NCI-H82 treated with DMSO at 0.1 percent for 48 hours (cell line): ENCODE results near the gene PODN.
A peak's percentile ranks its signal among the peaks of the same experiment; 100 is the strongest.

Source experiments
- DNase-seq: peaks from one replicate; lab custom pipeline; 2025; ENCODE audit not compliant: unreplicated experiment; lab: John Stamatoyannopoulos, UW

Gene PODN

DNA sequence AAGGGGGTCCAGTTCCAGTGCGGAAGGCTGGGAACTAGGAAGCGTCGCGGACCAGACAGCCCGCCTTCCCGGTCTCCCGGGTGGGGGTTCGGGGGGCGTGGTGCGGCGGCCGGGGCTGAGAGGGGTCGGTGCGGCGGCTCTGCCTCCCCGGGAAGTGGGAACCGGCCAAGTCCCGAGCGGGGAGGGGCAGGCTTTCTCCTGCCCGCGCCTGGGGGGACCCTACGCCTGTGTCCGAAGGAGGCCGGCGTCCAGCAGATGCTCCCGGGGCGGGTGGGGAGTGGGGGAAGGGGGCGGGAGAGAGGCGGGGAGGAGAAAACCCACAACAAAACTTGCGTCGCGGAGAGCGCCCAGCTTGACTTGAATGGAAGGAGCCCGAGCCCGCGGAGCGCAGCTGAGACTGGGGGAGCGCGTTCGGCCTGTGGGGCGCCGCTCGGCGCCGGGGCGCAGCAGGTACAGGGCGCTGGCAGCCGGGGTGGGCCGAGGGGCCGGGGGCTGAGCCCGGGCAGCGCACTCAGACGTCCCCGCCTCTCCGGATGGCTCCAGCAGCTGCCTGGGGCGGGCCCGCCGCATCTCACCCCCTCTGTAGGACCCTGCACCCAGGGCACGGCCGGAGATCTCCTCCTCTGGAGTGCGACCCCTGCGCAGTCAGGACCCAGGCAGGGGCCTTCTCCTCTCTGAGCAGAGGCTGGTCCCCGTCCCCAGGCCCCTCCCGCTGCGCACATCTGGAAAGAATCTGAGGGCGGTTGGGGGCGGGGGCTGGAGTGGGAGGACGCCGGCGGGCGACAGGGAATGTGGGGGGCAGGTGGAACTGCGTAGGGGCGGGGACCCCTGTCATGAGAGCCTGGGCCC, at the start of gene PODN:
PODN (plus strand) TSS at position 355 of the 849 bp plus-strand sequence. CDS start 7,643 bp downstream, outside the sequence.
- DNase-seq, result no peak

GRCh38 chr1:53014791-53015507, 47.1 kb upstream of the PODN start:
- peak; percentile 58 for DNase-seq

DNA sequence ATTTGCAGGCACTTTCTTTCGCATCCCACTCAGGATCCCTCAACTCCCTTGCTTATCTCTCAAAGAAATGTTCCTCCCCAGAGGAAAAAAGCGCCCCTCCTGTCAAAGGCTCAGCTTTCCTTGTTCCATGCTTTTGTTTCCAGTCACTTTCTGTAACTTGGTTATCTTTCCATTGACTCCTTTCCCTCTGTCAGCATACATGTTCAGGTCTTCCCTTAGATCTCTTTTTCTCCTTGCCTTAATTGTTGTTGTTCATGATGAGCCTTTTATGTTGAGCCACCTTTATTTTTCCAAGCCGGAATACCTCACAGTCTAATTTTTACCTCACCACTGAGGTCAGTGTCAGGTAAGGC, 46.5 kb upstream of the PODN start:
- no peak for DNase-seq

- DNase-seq, result no peak
Measured at GRCh38 chr1:53016705-53017104, 45.3 kb upstream of the PODN start.

GRCh38 chr1:53020588-53020987, 41.4 kb upstream of the PODN start:
- no peak for DNase-seq

- DNase-seq, result no peak
Measured at GRCh38 chr1:53022179-53022578, 39.8 kb upstream of the PODN start.

- DNase-seq, result no peak
Measured at GRCh38 chr1:53023546-53023945, 38.5 kb upstream of the PODN start.

DNA sequence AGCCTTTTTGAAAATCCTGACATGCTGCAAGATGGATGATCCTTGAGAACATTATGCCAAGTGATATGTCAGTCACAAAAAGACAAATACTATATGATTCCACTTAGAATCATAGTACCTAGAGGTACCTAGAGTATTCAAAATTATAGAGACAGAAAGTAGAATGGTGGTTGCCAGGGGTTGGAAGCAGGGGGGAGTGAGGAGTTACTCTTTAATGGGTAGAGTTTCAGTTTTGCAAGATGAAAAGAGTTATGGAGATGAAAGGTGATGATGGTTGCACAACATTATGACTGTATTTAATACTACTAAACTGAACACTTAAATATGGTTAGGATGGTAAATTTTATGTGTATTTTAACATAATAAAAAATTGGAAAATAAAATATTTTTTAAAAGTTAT, 37.9 kb upstream of the PODN start:
- no peak for DNase-seq

DNA sequence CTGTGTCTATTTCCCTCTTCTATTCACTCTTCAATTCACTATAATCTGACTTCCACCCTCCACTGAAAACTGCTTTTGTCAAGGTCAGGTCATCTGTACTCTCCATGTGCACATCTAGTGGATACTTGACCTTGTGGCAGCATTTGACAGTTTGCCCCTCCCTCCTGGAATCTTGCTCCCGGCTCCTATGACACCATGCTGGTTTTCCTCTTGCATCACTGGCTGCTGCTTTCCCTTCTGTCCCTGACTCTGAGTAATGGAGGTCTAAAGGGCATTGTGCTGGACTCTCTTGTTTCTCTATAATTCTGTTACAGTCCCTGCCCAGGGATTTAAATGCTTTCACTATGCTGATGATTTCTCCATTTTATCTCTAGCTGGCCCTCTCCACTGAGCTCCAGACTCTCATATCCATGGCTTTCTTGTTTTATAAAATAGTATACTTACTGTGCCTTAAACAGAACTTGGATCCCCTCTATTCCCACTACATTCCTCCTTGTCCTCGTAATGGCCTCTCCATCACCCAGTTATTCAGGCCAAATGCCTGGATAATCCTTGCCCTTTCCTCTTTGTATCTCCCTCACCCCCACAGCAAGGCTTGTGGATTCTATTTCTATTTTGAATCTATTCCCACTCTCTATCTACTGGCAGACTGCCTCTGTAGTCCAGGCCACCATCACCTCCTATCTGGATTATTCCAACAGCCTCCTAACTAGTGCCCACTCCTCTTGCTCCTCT, 36.8 kb upstream of the PODN start:
- no peak for DNase-seq

DNA sequence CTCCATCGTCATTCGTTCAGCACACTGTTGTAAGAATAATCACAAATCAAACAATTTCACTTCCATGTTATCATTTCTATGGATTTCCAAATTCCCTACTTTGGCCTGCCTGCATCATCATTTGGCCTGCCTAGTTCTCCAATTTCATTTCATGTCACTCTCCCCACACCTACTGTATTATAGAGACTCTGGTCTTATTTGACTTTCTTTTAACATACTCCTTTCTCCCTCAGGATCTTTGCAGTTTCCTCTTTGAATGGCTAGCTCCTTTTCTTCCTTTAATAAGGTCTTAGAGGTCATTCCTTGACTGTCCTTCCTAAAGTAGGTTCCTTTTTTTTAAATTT, 36.3 kb upstream of the PODN start:
- no peak for DNase-seq

DNA sequence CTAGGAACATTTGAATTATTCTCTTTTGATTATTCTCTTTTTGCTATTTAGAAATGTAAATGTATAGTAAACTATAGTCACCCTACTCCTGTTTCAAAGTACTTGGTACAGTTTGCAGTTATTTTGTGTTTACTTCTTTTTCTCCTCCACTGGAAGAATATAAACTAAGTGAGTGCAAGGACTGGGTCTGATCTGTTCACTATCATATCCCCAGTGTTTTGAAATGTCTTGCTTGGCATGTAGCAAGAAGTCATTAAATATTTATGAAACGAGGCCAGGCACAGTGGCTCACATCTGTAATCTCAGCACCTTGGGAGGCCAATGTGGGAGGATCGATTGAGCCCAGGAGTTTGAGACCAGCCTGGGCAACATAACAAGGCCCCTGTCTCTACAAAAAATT, 35.8 kb upstream of the PODN start:
- no peak for DNase-seq

DNA sequence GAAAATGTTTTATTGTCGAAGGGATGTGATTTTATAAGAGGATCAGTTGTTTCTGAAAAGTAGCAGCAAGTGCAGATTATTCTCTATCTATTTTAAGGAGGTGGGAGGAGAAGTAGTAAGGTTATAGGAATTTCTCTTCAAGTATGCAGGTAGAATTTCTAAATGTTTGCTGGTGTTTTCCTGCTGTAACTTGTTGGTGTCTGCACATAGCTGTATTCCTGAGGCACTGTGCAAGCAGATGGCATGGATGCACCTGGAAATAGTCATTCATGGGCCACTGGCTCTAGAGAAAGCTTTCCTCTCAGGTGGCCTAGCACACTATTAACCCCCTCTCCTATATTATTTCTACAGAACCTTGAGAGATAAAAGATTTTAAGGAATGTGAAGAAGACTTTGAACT, 30.3 kb upstream of the PODN start:
- DNase-seq, result no peak

GRCh38 chr1:53037159-53037558, 24.9 kb upstream of the PODN start:
- DNase-seq, result no peak

- DNase-seq, result no peak
Measured at GRCh38 chr1:53038566-53038965, 23.4 kb upstream of the PODN start.

- no peak for DNase-seq
Measured at GRCh38 chr1:53043271-53043670, 18.7 kb upstream of the PODN start.

DNA sequence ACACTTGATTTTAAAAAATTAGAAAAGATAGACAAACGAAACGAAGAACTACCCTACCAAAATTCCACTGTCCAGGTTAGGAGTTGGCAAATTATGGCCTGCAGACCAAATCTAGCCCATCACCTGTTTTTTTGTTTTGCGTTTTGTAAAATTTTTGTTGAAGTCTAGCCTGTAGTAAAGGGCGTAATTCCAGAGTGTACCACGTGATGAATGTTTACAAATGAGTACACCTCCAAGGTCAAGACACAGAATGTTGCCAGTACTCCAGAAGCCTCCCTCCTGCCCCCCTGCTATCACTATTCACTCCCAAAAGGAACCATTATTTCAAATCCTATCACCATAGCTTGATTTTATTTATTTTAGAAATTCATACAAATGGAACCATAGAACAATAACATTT, 17.1 kb upstream of the PODN start:
- DNase-seq, result no peak

- DNase-seq, result no peak
Measured at GRCh38 chr1:53046930-53047329, 15.1 kb upstream of the PODN start.

- no peak for DNase-seq
Measured at GRCh38 chr1:53047737-53048736, 14.0 kb upstream of the PODN start.

DNA sequence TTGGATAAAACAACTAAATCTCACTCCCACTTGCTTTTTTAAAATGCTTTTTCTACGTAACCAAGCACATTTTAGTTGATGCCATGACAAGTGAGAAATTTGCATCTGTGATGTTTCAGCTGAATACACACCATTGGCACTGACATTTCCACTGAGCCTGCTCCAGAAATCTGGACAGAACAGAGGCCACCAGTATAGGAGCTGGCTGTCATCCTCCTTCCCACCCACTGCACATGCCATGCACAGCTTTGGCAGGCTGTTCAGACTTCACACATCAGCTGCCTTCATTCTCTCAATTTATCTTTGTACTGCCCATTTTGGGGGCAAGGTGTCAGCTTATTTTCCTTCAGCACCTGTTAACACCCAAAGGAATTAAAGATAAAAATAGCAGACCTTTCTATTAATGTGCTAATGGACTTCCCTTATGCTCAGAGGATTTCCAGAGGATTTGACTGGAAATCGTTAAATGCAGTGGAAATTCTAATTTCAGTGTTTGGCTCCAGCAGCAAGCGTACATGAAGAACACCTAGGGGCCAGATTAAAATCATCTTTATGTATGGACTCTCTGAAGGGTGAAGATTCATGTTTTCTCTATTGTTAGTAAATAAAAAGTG, 12.9 kb upstream of the PODN start:
- peak; percentile 28 for DNase-seq

DNA sequence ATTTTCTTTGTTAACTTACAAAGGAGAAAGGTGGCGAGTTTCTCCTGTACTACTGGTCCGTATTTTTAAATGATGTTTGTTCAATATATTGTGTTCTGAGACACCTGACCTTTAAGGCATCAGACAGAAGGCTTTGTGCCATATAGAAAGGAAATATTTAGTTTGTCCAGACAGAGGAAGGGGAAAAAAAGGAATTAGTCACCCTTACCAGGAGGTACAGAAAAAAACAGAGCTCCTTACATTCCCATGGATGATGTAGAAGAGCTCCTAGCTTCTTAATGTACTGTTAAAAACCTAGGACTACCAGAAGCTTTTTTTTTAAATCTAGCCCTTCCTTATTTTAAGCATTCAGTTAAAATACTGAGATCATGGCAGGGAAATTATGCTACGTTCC, 12.4 kb upstream of the PODN start:
- DNase-seq, result no peak
